ENCODE results near the gene THSD7A. TPM values are rescaled to one million over a fixed set of nuclear protein-coding genes. Genes with fewer than 3 reads are reported as not detected.

Gene THSD7A
- total RNA-seq, 2 experiments from 2014 or later = not detected

GRCh38 chr7:11843113-11843765 lies 11.2 kb upstream of the THSD7A start:
- ChIA-PET POLR2A (no interaction called here), CTCF (no interaction called here)
- no peak for ATAC-seq
- no peak for DNase-seq
- intact Hi-C loops (cut with micrococcal nuclease) = no loop called here
- TF ChIP-seq CTCF (IDR thresholded peaks at IDR 0.05) = no peak
- H3K27me3 Mint-ChIP-seq = no peaks in the 10 kb centered on the region
- H3K36me3 Mint-ChIP-seq (ENCODE audit: low read depth) = no peaks in the 10 kb centered on the region
- H3K27ac Mint-ChIP-seq = no peak overlapping the region
- no peaks in the 10 kb centered on the region for H3K9me3 Mint-ChIP-seq
- no peaks in the 10 kb centered on the region for H3K4me1 Mint-ChIP-seq (ENCODE audit: low read depth)
- H3K4me3 Mint-ChIP-seq = no peak overlapping the region

GRCh38 chr7:11841657-11842056 lies 9.7 kb upstream of the THSD7A start:
- intact Hi-C loops (cut with micrococcal nuclease) = no loop called here
- H3K27ac Mint-ChIP-seq = no peak overlapping the region
- no peak for TF ChIP-seq CTCF (IDR thresholded peaks at IDR 0.05)
- ATAC-seq (no peak), DNase-seq (no peak)
- ChIA-PET CTCF (no interaction called here), POLR2A (no interaction called here)
- H3K36me3 Mint-ChIP-seq (ENCODE audit: low read depth) = no peaks in the 10 kb centered on the region
- no peaks in the 10 kb centered on the region for H3K9me3 Mint-ChIP-seq
- H3K27me3 Mint-ChIP-seq = no peaks in the 10 kb centered on the region
- no peaks in the 10 kb centered on the region for H3K4me1 Mint-ChIP-seq (ENCODE audit: low read depth)
- no peak overlapping the region for H3K4me3 Mint-ChIP-seq

- Mint-ChIP-seq H3K36me3 (ENCODE audit: low read depth) (no peaks in the 10 kb centered on the region), H3K4me3 (no peak overlapping the region), H3K27me3 (peaks cover 25% of the 10 kb centered on the region), H3K27ac (no peak overlapping the region), H3K9me3 (no peaks in the 10 kb centered on the region), H3K4me1 (ENCODE audit: low read depth) (no peaks in the 10 kb centered on the region)
- DNase-seq (no peak), ATAC-seq (no peak)
- no peak for TF ChIP-seq CTCF (IDR thresholded peaks at IDR 0.05)
- CTCF ChIA-PET = interaction anchor here (1.2 kb wide), 1 partner anchor 12 kb away, joined by 3 read pairs; no protein-coding TSS in a partner anchor
- intact Hi-C loops (cut with micrococcal nuclease) = no loop called here
- POLR2A ChIA-PET = no interaction called here
Observed at GRCh38 chr7:11835260-11835659, 3.3 kb upstream of the THSD7A start.

GRCh38 chr7:11833431-11833830 lies 1.4 kb upstream of the THSD7A start:
- H3K27me3 Mint-ChIP-seq = peaks cover 34% of the 10 kb centered on the region
- no peak for DNase-seq
- H3K4me1 Mint-ChIP-seq (ENCODE audit: low read depth) = no peaks in the 10 kb centered on the region
- no peak for ATAC-seq
- H3K27ac Mint-ChIP-seq = no peak overlapping the region
- TF ChIP-seq CTCF (IDR thresholded peaks at IDR 0.05) = no peak
- intact Hi-C loops (cut with micrococcal nuclease) = no loop called here
- no peaks in the 10 kb centered on the region for H3K9me3 Mint-ChIP-seq
- CTCF ChIA-PET = no interaction called here
- H3K36me3 Mint-ChIP-seq (ENCODE audit: low read depth) = no peaks in the 10 kb centered on the region
- no peak overlapping the region for H3K4me3 Mint-ChIP-seq
- POLR2A ChIA-PET = no interaction called here

- Mint-ChIP-seq H3K4me3 (no peak overlapping the region), H3K27me3 (peaks cover 34% of the 10 kb centered on the region), H3K9me3 (no peaks in the 10 kb centered on the region), H3K4me1 (ENCODE audit: low read depth) (no peaks in the 10 kb centered on the region), H3K36me3 (ENCODE audit: low read depth) (no peaks in the 10 kb centered on the region), H3K27ac (no peak overlapping the region)
- no peak for ATAC-seq
- ChIA-PET POLR2A (interaction anchor here (0.6 kb wide), 1 partner anchor 198 kb away, joined by 3 read pairs; no protein-coding TSS in a partner anchor), CTCF (no interaction called here)
- TF ChIP-seq CTCF (IDR thresholded peaks at IDR 0.05) = no peak
- intact Hi-C loops (cut with micrococcal nuclease) = no loop called here
- no peak for DNase-seq
Observed at GRCh38 chr7:11831156-11831735, 752 bp downstream of the THSD7A start.

Data from activated CD8-positive, alpha-beta T cell treated with anti-CD3 and anti-CD28 coated beads for 36 hours (primary cell).